Measurements from ENCODE around the gene SNX25.
"Not testable (repeated sequence)": the region's sequence is repeated elsewhere in the genome, so short reads cannot be mapped to it uniquely, and the experiment has no call there.

SNX25 gene

DNA sequence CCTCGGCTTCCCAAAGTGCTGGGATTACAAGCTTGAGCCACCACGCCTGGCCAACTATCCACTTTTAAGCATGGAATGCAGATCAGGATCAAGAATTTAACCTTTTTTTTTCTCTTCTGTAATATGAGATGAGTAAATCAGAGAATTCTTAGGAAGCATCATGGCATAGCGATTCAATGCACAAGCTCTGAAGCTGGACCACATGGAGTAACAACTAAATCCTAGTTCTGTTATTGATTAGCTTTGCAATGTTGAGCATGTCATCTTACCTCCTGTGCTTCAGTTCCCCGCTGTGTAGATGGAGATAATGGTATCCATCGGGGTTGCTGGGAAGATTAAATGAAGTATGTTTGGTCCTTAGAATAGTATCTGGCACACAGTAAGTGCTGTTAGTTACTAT is 1.9 kb upstream of the SNX25 start:
- no peaks in the 10 kb centered on the region for H3K36me3 ChIP-seq (ENCODE audit: insufficient read depth)
- no peak overlapping the region for H3K9ac ChIP-seq
- H3K27me3 ChIP-seq (ENCODE audit: insufficient read depth, low read depth): no peaks in the 10 kb centered on the region
- H4K20me1 ChIP-seq (ENCODE audit: insufficient read depth): no peaks in the 10 kb centered on the region
- no peak overlapping the region for H3K27ac ChIP-seq
- peaks cover 46% of the 10 kb centered on the region for H3K4me1 ChIP-seq (ENCODE audit: low read depth, poor library complexity, severe bottlenecking)
- no peak overlapping the region for H3K4me2 ChIP-seq
- H2AFZ ChIP-seq (ENCODE audit: low read depth): no peak overlapping the region
- TF ChIP-seq, protein P1, sequence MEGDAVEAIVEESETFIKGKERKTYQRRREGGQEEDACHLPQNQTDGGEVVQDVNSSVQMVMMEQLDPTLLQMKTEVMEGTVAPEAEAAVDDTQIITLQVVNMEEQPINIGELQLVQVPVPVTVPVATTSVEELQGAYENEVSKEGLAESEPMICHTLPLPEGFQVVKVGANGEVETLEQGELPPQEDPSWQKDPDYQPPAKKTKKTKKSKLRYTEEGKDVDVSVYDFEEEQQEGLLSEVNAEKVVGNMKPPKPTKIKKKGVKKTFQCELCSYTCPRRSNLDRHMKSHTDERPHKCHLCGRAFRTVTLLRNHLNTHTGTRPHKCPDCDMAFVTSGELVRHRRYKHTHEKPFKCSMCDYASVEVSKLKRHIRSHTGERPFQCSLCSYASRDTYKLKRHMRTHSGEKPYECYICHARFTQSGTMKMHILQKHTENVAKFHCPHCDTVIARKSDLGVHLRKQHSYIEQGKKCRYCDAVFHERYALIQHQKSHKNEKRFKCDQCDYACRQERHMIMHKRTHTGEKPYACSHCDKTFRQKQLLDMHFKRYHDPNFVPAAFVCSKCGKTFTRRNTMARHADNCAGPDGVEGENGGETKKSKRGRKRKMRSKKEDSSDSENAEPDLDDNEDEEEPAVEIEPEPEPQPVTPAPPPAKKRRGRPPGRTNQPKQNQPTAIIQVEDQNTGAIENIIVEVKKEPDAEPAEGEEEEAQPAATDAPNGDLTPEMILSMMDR (conservative IDR thresholded peaks at IDR 0.05; ENCODE audit: low read depth, low read length): no peak
- H3K79me2 ChIP-seq (ENCODE audit: insufficient read depth, low read depth): peaks cover 30% of the 10 kb centered on the region
- H3K4me3 ChIP-seq (IDR thresholded peaks at IDR 0.05; ENCODE audit: insufficient read depth, low read depth, low read length): no peak overlapping the region

DNA sequence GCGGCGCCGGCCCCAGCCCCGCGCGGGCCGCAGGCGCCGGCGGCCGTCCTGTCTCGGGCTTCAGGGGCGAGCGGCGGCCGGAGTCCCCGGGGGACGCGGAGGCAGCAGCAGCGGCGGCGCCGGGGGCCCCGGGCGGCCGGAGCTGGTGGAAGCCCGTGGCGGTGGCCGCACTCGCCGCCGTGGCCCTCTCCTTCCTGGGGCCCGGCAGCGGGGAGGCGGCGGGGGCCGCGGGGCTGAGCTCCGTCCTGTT is 379 bp downstream of the SNX25 start:
- Histone ChIP-seq H3K9ac (peak overlapping the region; percentile 54; the same call in 1 of the 2 replicates), H3K27ac (peak overlapping the region; percentile 34; the same call in 1 of the 2 replicates), H3K79me2 (ENCODE audit: insufficient read depth, low read depth) (peaks cover 46% of the 10 kb centered on the region), H3K4me1 (ENCODE audit: low read depth, poor library complexity, severe bottlenecking) (peaks cover 35% of the 10 kb centered on the region), H2AFZ (ENCODE audit: low read depth) (peak overlapping the region; percentile 81; the same call in 1 of the 2 replicates)
- not testable (repeated sequence) for H4K20me1 ChIP-seq (ENCODE audit: insufficient read depth); H3K36me3 ChIP-seq (ENCODE audit: insufficient read depth); H3K4me3 ChIP-seq (IDR thresholded peaks at IDR 0.05; ENCODE audit: insufficient read depth, low read depth, low read length); H3K4me2 ChIP-seq; H3K27me3 ChIP-seq (ENCODE audit: insufficient read depth, low read depth)

DNA sequence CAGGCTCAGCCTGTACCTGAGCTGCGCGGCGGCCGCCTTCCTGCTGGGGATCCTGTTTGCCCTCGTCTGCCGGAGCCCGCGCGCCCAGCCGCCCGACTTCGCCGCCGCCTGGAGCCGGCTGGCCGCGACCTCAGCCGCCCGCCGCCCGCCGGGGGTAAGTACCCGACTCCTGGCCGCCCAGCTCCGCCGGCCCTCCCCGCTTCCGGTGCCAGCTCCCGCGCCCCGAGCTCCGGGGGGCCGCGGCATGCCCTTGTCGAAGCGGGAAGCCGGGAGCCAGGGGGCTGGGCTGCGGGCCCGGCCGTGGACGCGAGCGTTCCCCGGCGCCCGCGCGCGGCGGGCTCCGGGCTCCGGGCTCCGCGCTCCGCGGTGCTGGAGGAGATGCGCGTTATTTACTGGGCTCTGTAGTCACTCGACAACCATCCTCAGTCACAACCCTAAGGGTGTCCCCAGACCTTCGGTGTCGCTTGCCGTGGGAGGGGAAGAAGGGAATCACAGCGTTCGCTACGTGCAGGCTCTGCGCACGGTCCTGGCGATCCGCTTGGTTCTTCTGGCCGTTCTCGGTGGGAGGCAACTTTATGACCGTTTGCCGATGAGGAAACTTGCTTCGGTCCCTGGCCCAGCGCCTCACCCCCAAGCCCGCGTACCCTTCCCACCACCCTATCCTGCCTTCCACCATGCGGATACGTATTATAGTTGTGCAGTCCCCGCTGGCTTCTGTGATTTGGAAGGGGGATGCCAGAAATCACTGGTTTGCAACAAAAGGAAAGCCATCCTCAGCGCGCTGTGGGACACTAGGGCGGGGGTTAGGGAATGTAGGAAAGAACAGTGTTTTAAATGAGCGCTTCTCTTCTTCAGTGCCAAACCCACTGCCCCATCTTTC is 944 bp downstream of the SNX25 start:
- H2AFZ ChIP-seq (ENCODE audit: low read depth): peak overlapping the region; percentile 81
- peak overlapping the region; percentile 34; the same call in 1 of the 2 replicates for H3K27ac ChIP-seq
- H3K36me3 ChIP-seq (ENCODE audit: insufficient read depth): no peaks in the 10 kb centered on the region
- peak overlapping the region; percentile 94 for H3K4me2 ChIP-seq
- TF ChIP-seq, protein P1 (conservative IDR thresholded peaks at IDR 0.05; ENCODE audit: low read depth, low read length): no peak
- H3K4me1 ChIP-seq (ENCODE audit: low read depth, poor library complexity, severe bottlenecking): peaks cover 29% of the 10 kb centered on the region
- H3K79me2 ChIP-seq (ENCODE audit: insufficient read depth, low read depth): peaks cover 41% of the 10 kb centered on the region; the same call in 1 of the 2 replicates
- H3K9ac ChIP-seq: peak overlapping the region; percentile 54
- H3K4me3 ChIP-seq (IDR thresholded peaks at IDR 0.05; ENCODE audit: insufficient read depth, low read depth, low read length): no peak overlapping the region
- H3K27me3 ChIP-seq (ENCODE audit: insufficient read depth, low read depth): no peaks in the 10 kb centered on the region
- no peaks in the 10 kb centered on the region for H4K20me1 ChIP-seq (ENCODE audit: insufficient read depth)

DNA sequence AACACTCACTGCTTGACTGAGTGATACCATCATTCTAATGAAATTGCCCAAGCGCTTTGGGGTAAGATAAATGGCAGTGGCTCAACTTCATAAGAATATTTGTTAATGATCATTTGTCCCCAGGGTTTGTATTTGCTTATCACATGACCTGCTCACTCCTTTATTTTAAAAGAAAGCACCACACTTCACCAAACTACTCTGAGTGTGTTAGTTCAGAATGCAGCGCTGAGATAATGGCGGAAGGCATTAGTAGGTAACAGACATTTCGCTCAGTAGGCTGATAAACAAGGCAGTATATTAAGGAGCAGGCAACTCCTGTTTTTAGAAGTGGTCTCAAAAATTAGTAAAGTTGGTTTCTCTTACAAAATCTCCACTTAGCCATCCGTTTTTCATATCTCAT is 1.6 kb downstream of the SNX25 start:
- peak overlapping the region; percentile 94 for H3K4me2 ChIP-seq
- H3K4me1 ChIP-seq (ENCODE audit: low read depth, poor library complexity, severe bottlenecking): peaks cover 22% of the 10 kb centered on the region
- H2AFZ ChIP-seq (ENCODE audit: low read depth): no peak overlapping the region
- no peaks in the 10 kb centered on the region for H4K20me1 ChIP-seq (ENCODE audit: insufficient read depth)
- no peaks in the 10 kb centered on the region for H3K36me3 ChIP-seq (ENCODE audit: insufficient read depth)
- no peak overlapping the region; the same call in 1 of the 2 replicates for H3K9ac ChIP-seq
- no peaks in the 10 kb centered on the region for H3K27me3 ChIP-seq (ENCODE audit: insufficient read depth, low read depth)
- peaks cover 41% of the 10 kb centered on the region; the same call in 1 of the 2 replicates for H3K79me2 ChIP-seq (ENCODE audit: insufficient read depth, low read depth)
- TF ChIP-seq, protein P1 (conservative IDR thresholded peaks at IDR 0.05; ENCODE audit: low read depth, low read length): no peak
- H3K4me3 ChIP-seq (IDR thresholded peaks at IDR 0.05; ENCODE audit: insufficient read depth, low read depth, low read length): no peak overlapping the region
- no peak overlapping the region for H3K27ac ChIP-seq

DNA sequence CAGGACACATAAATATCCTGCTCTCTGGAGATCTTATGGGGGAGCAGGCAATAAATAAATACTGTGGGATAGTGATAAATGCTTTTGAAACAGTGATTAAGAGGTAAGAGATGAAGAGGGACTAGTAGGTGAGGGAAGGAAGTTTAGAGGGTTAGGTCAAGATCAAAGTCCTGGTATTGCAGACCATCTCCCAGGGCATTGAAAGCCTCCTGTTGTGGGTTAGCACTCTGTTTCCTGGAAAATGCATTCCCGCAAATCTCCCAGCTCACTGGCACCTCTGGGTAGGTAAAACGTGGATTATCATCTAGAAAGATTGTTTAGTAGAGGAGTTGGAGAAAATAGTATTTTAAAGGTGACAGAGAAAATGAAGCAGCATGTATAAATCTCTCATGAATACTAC is 2.2 kb downstream of the SNX25 start:
- Histone ChIP-seq H3K27ac (no peak overlapping the region), H4K20me1 (ENCODE audit: insufficient read depth) (no peaks in the 10 kb centered on the region)
- TF ChIP-seq, protein P1 (conservative IDR thresholded peaks at IDR 0.05; ENCODE audit: low read depth, low read length): no peak

More for the DNA sequence above, 2.2 kb downstream of the SNX25 start:
- Histone ChIP-seq H3K79me2 (ENCODE audit: insufficient read depth, low read depth) (peaks cover 41% of the 10 kb centered on the region; the same call in 1 of the 2 replicates), H2AFZ (ENCODE audit: low read depth) (no peak overlapping the region), H3K27me3 (ENCODE audit: insufficient read depth, low read depth) (no peaks in the 10 kb centered on the region), H3K4me1 (ENCODE audit: low read depth, poor library complexity, severe bottlenecking) (peaks cover 20% of the 10 kb centered on the region), H3K4me2 (peak overlapping the region; percentile 94), H3K9ac (no peak overlapping the region), H3K4me3 (IDR thresholded peaks at IDR 0.05; ENCODE audit: insufficient read depth, low read depth, low read length) (no peak overlapping the region), H3K36me3 (ENCODE audit: insufficient read depth) (no peaks in the 10 kb centered on the region)

Measured in KMS-11 (cell line).